K562 (cell line): ENCODE data around the gene RNASEH1. TPM values are rescaled to one million over a fixed set of nuclear protein-coding genes. Genes with fewer than 3 reads are reported as not detected.

ENCODE experiments used
- ARHGAP35 ChIP-seq: fragments of 450-650 bp; IDR thresholded peaks from 2 replicates; pipeline ENCODE4 v1.6.1; 2018; ENCODE audit not compliant: partially characterized antibody
- CAMTA2 ChIP-seq: fragments of 250-450 bp; sonication (Bioruptor Pico); conservative IDR thresholded peaks from 2 replicates; pipeline ENCODE4 v1.5.1; 2022
- CREBBP ChIP-seq: IDR thresholded peaks from one replicate; pipeline ENCODE4 v1.6.1; 2012; ENCODE audit warnings: low read depth, mild to moderate bottlenecking, control low read depth, inconsistent platforms, low read length
- HLTF ChIP-seq: fragments of 450-650 bp; IDR thresholded peaks from 2 replicates; pipeline ENCODE4 v1.6.1; 2016
- HMGXB4 ChIP-seq: sonication (generic); formaldehyde crosslinking; IDR thresholded peaks from 2 replicates; pipeline ENCODE4 v1.8.1; 2023; ENCODE audit warnings: mild to moderate bottlenecking, missing genetic modification reagents
- HNRNPH1 ChIP-seq: fragments of 200-400 bp; formaldehyde crosslinking; optimal IDR thresholded peaks from 2 replicates; pipeline ENCODE3; 2017; ENCODE audit warnings: low read depth, mild to moderate bottlenecking, low read length, moderate library complexity
- ILF3 ChIP-seq: fragments of 450-650 bp; IDR thresholded peaks from 2 replicates; pipeline ENCODE4 v1.6.1; 2018; ENCODE audit warnings: antibody characterized with exemption, mild to moderate bottlenecking, moderate library complexity, borderline replicate concordance
- LARP7 ChIP-seq: fragments of 450-650 bp; IDR thresholded peaks from 2 replicates; pipeline ENCODE4 v1.6.1; 2016
- PCBP1 ChIP-seq: fragments of 200-400 bp; formaldehyde crosslinking; IDR thresholded peaks from 2 replicates; pipeline ENCODE4 v1.6.1; 2018; ENCODE audit warnings: mild to moderate bottlenecking, low read depth, low read length; ENCODE audit not compliant: poor library complexity, severe bottlenecking
- SLC30A9 ChIP-seq: fragments of 250-450 bp; sonication (Bioruptor Pico); IDR thresholded peaks from 2 replicates; pipeline ENCODE4 v1.8.0; 2022; ENCODE audit warnings: mild to moderate bottlenecking, moderate library complexity
- SPI1 ChIP-seq: IDR thresholded peaks from 2 replicates; pipeline ENCODE4 v1.6.1; 2011; ENCODE audit warnings: low read depth, low read length, control low read depth, borderline replicate concordance
- SRSF1 ChIP-seq: fragments of 200-400 bp; formaldehyde crosslinking; IDR thresholded peaks from 2 replicates; pipeline ENCODE4 v1.6.1; 2017; ENCODE audit warnings: mild to moderate bottlenecking, low read depth, low read length, moderate library complexity
- SUPT5H ChIP-seq: fragments of 450-650 bp; IDR thresholded peaks from 2 replicates; pipeline ENCODE4 v1.6.1; 2016
- TRIM28 ChIP-seq: fragments of 450-650 bp; IDR thresholded peaks from 2 replicates; pipeline ENCODE4 v1.6.1; 2017
- UBTF ChIP-seq, 2 experiments: IDR thresholded peaks; 2 replicates each; pipeline ENCODE4 v1.6.1; 2012; ENCODE audit warnings: improper control_type of control experiment in 2 of 2, low read depth in 2 of 2, low read length in 2 of 2, borderline replicate concordance in 1 of 2
- WHSC1 ChIP-seq: IDR thresholded peaks from one replicate; pipeline ENCODE4 v1.6.1; 2012; ENCODE audit warnings: low read length, control low read depth, inconsistent platforms
- ZNF224 ChIP-seq: sonication (generic); formaldehyde crosslinking; IDR thresholded peaks from 2 replicates; pipeline ENCODE4 v1.8.0; 2022; ENCODE audit warnings: mild to moderate bottlenecking, missing genetic modification reagents
- ZNF561 ChIP-seq: fragments of 450-650 bp; formaldehyde crosslinking; conservative IDR thresholded peaks from 2 replicates; pipeline ENCODE4 v1.4.0; 2020; ENCODE audit warnings: mild to moderate bottlenecking, moderate library complexity
- ZNF609 ChIP-seq: sonication (generic); formaldehyde crosslinking; IDR thresholded peaks from 2 replicates; pipeline ENCODE4 v1.8.1; 2023; ENCODE audit warnings: missing genetic modification reagents, mild to moderate bottlenecking, borderline replicate concordance
- ZZZ3 ChIP-seq: fragments of 450-650 bp; IDR thresholded peaks from 2 replicates; pipeline ENCODE4 v1.6.1; 2016; ENCODE audit warnings: antibody characterized with exemption, mild to moderate bottlenecking, moderate library complexity
- polyA plus RNA-seq, 8 experiments: library from polyadenylated mRNA; depleted of rRNA in 4 of 8; stranded (reverse) in 5 of 8; unstranded in 3 of 8; fragments of >200 nt; fragmentation: Nextera tagmentation in 2 of 8; fragmentation: Illumina TruSeq in 1 of 8; extraction: Ambion mirVana in 2 of 8; extraction: Trizol in 1 of 8; gene quantifications; 2 replicates each; pipeline versions ENCODE4 v1.2.1 to v1.2.3, GENCODE V29; 2011 to 2014; ENCODE audit warnings: inconsistent platforms in 1 of 8, missing spikeins in 1 of 8
- total RNA-seq, 7 experiments: library from RNA; depleted of rRNA in 6 of 7; stranded (reverse); fragments of >200 nt in 6 of 7; fragmentation: Illumina TruSeq in 2 of 7; extraction: Trizol in 2 of 7; gene quantifications; 2 replicates each; pipeline versions ENCODE4 v1.2.1 to v1.2.3, GENCODE V29; 2011 to 2021; ENCODE audit warnings: low replicate concordance in 1 of 7

RNASEH1 gene
- total and polyA plus RNA-seq, 9 of the 15 experiments (the other 6 are each of a cell fraction or from before 2014, with no cell fraction given) = 25.7 to 47.5 (median 42.8) TPM

- TF ChIP-seq CREBBP (no peak), HNRNPH1 (no peak), SLC30A9 (CRISPR knock-in tag) (no peak), CAMTA2 (no peak), HMGXB4 (CRISPR knock-in tag) (no peak), TRIM28 (no peak), ILF3 (no peak), SUPT5H (no peak), ZNF609 (no peak), PCBP1 (peak; percentile 27), SRSF1 (no peak), HLTF (no peak), ZZZ3 (no peak), ARHGAP35 (no peak), WHSC1 (no peak), LARP7 (no peak), ZNF224 (CRISPR knock-in tag) (no peak), ZNF561 (CRISPR knock-in tag) (no peak), UBTF (IDR thresholded peaks at IDR 0.05; ENCODE audit: borderline replicate concordance in 1 of 2, low read depth in 2 of 2, low read length in 2 of 2) (no peak), SPI1 (no peak)
Measured at GRCh38 chr2:3575534-3576262, 17.6 kb upstream of the RNASEH1 start (continued).
